Uterus (tissue), 4 donors: ENCODE measurements around the gene PBOV1. TPM values are rescaled to one million over a fixed set of nuclear protein-coding genes. Genes with fewer than 3 reads are reported as not detected.

Experiments
- DNase-seq, 2 donors: peaks; one replicate each; pipeline ENCODE4 v3.0.0-alpha.2; 2019 to 2020
- H3K27ac ChIP-seq, 2 donors: fragments of 200-600 bp; sonication (generic); 1 replicate in 1 of 2; 2 replicates in 1 of 2; pipeline ENCODE4 v1.5.1; 2016 to 2018
- H3K27me3 ChIP-seq, 2 donors: fragments of 200-600 bp; sonication (generic); one replicate each; pipeline ENCODE4 v1.5.1; 2018 to 2019; ENCODE audit warnings: control low read depth in 1 of 2
- H3K36me3 ChIP-seq, 2 donors: fragments of 200-600 bp; sonication (generic); one replicate each; pipeline ENCODE4 v1.5.1; 2019; ENCODE audit warnings: control low read depth in 1 of 2
- H3K4me1 ChIP-seq, 2 donors: fragments of 200-600 bp; sonication (generic); one replicate each; pipeline ENCODE4 v1.5.1; 2018 to 2019; ENCODE audit warnings: control low read depth in 1 of 2
- H3K4me3 ChIP-seq, 2 donors: fragments of 200-600 bp; sonication (generic); 1 replicate in 1 of 2; 2 replicates in 1 of 2; pipeline ENCODE4 v1.5.1; 2018 to 2019; ENCODE audit warnings: mild to moderate bottlenecking in 1 of 2
- H3K9me3 ChIP-seq, 2 donors: fragments of 200-600 bp; sonication (generic); one replicate each; pipeline ENCODE4 v1.5.1; 2019; ENCODE audit warnings: control low read depth in 1 of 2
- CTCF ChIP-seq, 4 experiments: fragments of 200-600 bp in 2 of 4; fragments of 450-650 bp in 2 of 4; sonication (generic) in 2 of 4; IDR thresholded peaks; one replicate each; pipeline ENCODE4 v1.5.1; 2016 to 2019; ENCODE audit warnings: antibody characterized with exemption in 4 of 4, mild to moderate bottlenecking in 2 of 4, moderate library complexity in 1 of 4
- POLR2A ChIP-seq, 2 donors: fragments of 450-650 bp; IDR thresholded peaks; one replicate each; pipeline ENCODE4 v1.6.1; 2016; ENCODE audit warnings: antibody characterized with exemption in 2 of 2, mild to moderate bottlenecking in 1 of 2, moderate library complexity in 1 of 2
- intact Hi-C: fragments of 100-400 bp; cut with DNase I; formaldehyde crosslinking; loops from one replicate; pipeline ENCODE4 v1.15.1; 2023; ENCODE audit warnings: low total_unique reads
- total RNA-seq, 4 donors: library from RNA; depleted of rRNA in 3 of 4; stranded (reverse); fragments of >200 nt in 3 of 4; gene quantifications; one replicate each; pipeline versions ENCODE4 v1.1.0 to v1.2.4, GENCODE V29; 2014 to 2023
- donor health status: DM: yes; HTN: yes; CAD: no.

The PBOV1 gene
- total RNA-seq, 4 donors from 2014 or later = not detected

GRCh38 chr6:138188278-138188941 lies 29.9 kb downstream of the PBOV1 start:
- H3K36me3 ChIP-seq = no peaks in the 10 kb centered on the region
- H3K4me3 ChIP-seq = no peak overlapping the region
- no peaks in the 10 kb centered on the region for H3K4me1 ChIP-seq
- TF ChIP-seq POLR2A (IDR thresholded peaks at IDR 0.05) (no peak), CTCF (IDR thresholded peaks at IDR 0.05) (no peak)
- no peak overlapping the region for H3K27ac ChIP-seq
- no peaks in the 10 kb centered on the region for H3K9me3 ChIP-seq
- intact Hi-C loops = no loop called here
- no peak for DNase-seq
- H3K27me3 ChIP-seq = no peaks in the 10 kb centered on the region

- H3K4me1 ChIP-seq = no peaks in the 10 kb centered on the region
- no peak for DNase-seq
- no peaks in the 10 kb centered on the region for H3K9me3 ChIP-seq
- intact Hi-C loops = no loop called here
- no peaks in the 10 kb centered on the region for H3K27me3 ChIP-seq
- H3K36me3 ChIP-seq = no peaks in the 10 kb centered on the region
- no peak for TF ChIP-seq POLR2A (IDR thresholded peaks at IDR 0.05)
- no peak for TF ChIP-seq CTCF (IDR thresholded peaks at IDR 0.05)
- H3K4me3 ChIP-seq = no peak overlapping the region
- no peak overlapping the region for H3K27ac ChIP-seq
These were observed 31.1 kb downstream of the PBOV1 start for GRCh38 chr6:138187156-138187555.

- no peak for TF ChIP-seq POLR2A (IDR thresholded peaks at IDR 0.05)
- TF ChIP-seq CTCF (IDR thresholded peaks at IDR 0.05) = no peak
- Histone ChIP-seq H3K4me3 (no peak overlapping the region), H3K36me3 (no peaks in the 10 kb centered on the region), H3K9me3 (no peaks in the 10 kb centered on the region), H3K4me1 (no peaks in the 10 kb centered on the region), H3K27me3 (no peaks in the 10 kb centered on the region), H3K27ac (no peak overlapping the region)
- DNase-seq = no peak
- intact Hi-C loops = no loop called here
These were observed 34.1 kb downstream of the PBOV1 start for GRCh38 chr6:138184230-138184629.

DNA sequence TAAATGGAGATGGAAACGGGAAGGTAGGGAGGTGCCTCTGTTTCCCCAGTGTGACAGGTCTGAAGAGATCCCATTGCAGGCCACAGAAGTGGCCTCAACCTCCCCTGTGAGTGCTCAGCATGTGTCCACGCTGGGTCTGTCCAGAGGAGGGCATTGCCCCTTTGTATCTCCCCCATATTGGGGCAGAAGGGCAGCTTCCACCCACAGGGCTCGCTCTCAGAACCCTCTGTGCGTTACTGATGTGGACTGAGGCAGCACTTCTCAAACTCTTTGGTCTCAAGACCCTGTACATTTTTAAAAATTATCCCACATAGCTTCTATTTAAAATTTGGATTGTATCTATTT lies 34.5 kb downstream of the PBOV1 start:
- H3K27me3 ChIP-seq = no peaks in the 10 kb centered on the region
- H3K36me3 ChIP-seq = no peaks in the 10 kb centered on the region
- no peaks in the 10 kb centered on the region for H3K4me1 ChIP-seq
- no peak overlapping the region for H3K27ac ChIP-seq
- H3K9me3 ChIP-seq = no peaks in the 10 kb centered on the region
- no peak overlapping the region for H3K4me3 ChIP-seq
- no peak for TF ChIP-seq POLR2A (IDR thresholded peaks at IDR 0.05)
- TF ChIP-seq CTCF (IDR thresholded peaks at IDR 0.05) = no peak
- intact Hi-C loops = no loop called here
- DNase-seq = no peak

DNA sequence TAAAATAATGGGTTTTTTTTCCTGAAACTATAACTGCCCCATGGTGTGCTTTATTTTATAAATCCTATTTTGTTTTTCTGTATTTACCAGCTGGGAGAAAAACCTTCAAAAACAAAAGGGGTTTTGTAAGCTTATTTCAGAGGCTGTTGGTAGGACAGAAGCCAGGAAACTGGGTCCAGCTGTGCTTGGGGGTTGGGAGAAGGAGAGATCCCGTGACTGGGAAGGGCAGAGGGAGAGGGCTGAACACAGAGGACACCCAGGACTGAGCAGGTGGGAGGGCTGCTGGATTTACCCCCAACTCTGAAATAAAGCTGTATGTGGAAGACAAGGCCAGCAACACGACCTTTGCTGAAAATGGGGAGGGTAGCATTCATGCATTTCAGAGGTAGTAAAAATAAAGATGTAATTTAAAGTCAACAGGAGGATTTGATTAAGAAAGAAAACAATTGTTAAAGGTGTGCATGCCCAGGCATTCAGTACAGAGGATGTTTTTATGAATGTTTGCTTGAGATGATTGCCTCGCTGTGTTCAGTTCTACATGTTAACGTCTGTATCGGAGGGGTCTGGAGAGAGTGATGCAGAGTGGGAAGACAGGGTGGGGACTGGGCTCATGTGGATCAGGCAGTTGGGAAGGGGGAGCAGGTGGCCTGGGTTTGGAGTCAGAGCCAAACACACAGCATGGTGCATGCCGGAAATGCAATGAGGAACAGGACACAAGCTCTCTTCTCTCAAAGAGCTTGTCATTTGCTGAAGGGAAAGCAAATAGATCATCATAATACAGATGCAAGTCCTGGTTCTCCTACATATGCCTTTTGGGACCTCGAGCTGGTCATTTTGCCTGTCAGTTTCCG lies 35.1 kb downstream of the PBOV1 start:
- Histone ChIP-seq H3K27me3 (no peaks in the 10 kb centered on the region), H3K4me3 (no peak overlapping the region), H3K36me3 (no peaks in the 10 kb centered on the region), H3K9me3 (no peaks in the 10 kb centered on the region), H3K27ac (no peak overlapping the region), H3K4me1 (no peaks in the 10 kb centered on the region)
- TF ChIP-seq POLR2A (IDR thresholded peaks at IDR 0.05) = no peak
- TF ChIP-seq CTCF (IDR thresholded peaks at IDR 0.05) = no peak
- intact Hi-C loops = no loop called here
- DNase-seq = no peak
